ENCODE data around the gene SMTN.
"Not testable (repeated sequence)": the region's sequence is repeated elsewhere in the genome, so short reads cannot be mapped to it uniquely, and the experiment has no call there.

The SMTN gene

GRCh38 chr22:31073545-31074145 is 7.5 kb upstream of the SMTN start:
- not testable (repeated sequence) for DNase-seq

- DNase-seq, result no peak
These were observed 5.2 kb upstream of the SMTN start for GRCh38 chr22:31075961-31076360.

- DNase-seq, result no peak
These were observed 3.4 kb upstream of the SMTN start for GRCh38 chr22:31077681-31078080.

- not testable (repeated sequence) for DNase-seq
These were observed 2.7 kb upstream of the SMTN start for GRCh38 chr22:31078389-31078788.

GRCh38 chr22:31079095-31079642 is 1.9 kb upstream of the SMTN start:
- peak in 1 of 2 experiments; percentile 23 for DNase-seq

DNA sequence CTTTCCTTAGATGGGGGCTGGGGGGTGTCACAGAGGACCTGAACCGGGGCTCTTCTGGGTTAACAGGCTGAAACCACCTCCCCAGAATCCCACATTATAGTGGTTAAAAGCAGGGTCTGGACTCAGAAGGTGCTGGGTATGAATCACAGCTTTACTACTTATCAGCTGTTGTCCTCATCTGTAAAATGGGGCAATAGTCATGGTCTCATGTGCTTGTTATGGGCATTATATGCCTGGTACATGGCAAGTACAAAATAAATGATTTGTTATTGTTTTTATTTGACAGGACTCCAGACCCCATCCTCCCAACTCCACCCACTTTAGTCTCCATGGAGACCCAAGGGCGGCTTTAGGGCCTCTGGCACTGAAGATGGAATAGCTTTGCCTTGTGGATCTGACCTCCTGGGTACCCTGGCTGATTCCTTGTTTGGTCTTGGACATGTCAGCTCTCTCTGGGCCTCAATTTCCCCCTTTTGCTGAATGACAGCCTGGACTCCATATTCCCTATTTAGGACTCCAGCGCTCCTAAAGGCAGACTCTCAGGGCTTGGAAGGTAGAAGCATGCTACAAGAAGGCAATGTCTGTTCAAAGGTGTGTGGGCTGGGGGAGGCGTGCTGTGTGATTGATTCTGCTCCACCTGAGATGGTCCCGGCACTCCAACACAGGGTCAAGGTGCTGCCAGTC is 812 bp upstream of the SMTN start:
- peak in 1 of 2 experiments; percentile 49 for DNase-seq

DNA sequence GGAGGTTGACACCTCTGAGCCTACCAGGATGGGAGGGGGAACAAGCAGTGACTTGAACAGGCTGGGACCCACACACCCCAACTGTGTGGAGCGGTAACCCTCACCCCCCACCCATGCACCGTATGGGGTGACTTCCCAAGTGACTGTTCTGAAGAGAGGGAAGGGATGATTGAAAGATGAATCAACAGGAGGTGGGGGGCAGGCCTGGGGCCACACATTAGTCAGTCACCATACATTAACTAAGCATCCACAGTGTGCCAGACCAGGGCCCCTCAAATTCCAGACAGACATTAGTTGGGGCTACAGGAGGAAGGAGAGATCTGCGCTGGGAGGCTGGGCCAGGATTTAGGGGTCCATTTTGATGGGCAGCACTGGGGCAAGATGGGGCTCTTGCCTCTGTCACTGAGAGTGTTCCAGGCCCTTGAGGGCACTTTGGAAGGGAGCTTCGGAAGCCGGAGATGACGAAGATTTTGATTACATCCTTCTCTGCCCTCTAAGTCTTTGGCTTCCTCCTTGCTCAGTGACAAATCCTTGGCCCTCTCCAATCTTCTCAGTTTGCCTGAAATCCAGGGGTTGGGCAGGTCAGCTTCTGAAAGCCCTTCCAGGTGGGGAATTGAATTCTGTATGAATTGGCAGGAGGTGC is 966 bp downstream of the SMTN start:
- DNase-seq, result no peak

DNA sequence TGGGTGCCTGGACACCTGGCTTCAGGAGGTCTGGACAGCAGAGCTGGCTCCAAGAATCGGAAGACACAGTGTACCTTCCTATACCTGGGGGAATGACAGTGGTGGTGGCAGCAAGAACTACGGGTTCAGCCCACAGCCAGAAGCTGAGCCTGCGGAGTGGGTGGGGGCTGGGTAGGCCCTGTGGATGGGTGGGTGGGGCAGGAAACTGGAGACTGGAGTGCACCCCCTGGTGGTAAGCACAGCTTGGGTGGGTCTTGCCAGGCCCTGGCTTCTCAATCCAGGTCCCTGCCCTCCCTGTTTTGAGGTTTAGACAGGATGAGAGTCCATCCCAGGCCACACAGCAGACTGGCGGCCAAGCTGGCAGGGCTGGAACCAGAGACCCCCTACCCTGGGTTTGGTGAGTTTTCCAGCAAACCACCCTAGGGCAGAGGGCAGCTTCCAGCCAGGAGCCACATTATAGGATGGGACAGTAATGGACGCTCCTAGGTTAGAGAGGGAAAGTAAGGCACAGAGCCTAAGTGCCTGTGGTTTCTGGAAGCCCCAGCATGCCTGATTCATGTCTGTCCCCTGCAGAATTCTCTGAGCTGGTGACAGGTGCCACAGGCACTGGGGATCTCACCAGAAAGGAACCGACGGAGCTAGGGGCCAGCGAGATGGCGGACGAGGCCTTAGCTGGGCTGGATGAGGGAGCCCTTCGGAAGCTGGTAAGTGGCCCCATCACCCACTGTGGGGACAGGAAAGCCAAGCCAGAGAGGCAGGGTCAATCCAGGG is 1.7 kb downstream of the SMTN start:
- peak in 1 of 2 experiments; percentile 70 for DNase-seq

DNA sequence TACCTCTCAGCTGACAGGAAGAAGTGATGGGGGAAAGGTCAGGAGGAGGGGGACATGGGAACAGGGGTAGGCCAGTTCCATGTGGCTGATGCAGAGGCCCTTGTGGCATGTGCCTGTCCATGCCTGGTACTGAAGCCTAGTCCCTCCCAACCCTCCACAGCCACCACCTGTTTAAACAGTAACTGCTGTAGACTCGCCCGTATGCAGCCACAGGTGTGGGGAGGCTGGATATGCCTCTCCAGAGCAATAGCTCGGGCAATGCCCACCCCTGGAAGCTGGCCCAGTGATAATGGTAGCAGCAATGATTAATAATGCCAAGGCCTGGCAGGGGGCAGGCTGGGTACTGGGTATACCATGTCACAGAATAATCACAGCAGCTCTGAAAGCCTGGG is 2.3 kb downstream of the SMTN start:
- DNase-seq, result peak in 1 of 2 experiments; percentile 73

DNA sequence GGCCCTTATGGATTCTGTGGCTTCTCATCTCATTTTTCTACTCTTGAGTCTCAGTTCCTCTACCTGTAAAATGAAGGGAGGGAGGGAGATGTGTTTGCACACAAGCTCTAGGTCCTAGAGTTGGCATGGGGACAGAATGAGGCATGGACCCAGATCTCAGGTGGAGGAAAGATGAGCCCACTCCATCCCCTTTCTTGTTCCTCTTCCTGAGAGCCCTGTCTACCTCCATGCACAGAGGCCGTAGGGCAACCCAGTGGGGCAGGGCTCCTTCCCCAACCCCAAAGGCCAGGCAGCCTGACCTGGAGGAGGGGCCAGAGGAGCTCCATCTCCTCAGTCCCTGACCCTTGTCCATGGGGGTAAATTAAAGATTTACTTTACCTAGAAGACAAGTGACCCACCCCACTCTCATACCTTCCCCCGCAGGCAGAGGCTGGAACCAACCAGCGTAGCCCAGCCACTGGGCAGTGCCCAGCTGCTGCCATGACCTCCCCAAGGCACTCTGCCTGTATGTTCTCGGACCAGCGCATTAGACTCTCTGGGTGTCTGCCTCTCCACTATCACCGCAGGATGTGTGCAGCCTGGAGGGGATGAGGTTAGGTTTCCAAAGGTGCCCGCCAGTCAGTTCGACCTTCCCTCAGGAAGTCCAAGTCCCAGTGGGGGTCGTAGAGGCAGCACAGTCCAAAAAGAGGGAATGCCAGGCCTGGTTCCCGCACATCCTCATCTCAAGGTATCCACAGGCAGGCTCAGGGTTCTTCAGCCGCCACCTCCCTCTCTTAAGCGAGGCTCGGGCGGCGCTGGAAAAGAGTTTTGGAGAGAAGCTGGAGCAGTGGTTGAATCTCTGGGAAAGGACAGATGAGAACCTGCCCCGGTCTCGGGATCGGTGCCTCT is 3.0 kb downstream of the SMTN start:
- peak in 1 of 2 experiments; percentile 74 for DNase-seq

GRCh38 chr22:31084811-31085492 is 3.8 kb downstream of the SMTN start:
- DNase-seq, result peak; percentile 49 to 85

DNA sequence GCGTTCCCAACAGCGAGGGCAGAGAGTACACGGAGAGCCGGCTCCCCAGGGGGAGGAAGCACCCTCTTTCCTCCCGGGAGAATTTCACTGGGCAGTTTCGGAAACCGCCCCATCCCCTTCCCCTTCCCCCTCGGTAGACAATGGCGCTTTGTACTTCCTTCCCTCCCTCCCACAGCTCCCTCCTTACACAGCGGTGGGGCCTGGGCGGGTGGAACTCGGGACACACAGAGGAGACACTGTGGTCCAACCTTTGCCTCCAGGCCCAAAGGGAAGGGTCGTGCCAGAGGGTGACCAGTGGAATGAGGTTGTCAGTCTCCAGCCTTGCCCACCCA is 4.3 kb downstream of the SMTN start:
- DNase-seq, result peak; percentile 70 to 88

DNA sequence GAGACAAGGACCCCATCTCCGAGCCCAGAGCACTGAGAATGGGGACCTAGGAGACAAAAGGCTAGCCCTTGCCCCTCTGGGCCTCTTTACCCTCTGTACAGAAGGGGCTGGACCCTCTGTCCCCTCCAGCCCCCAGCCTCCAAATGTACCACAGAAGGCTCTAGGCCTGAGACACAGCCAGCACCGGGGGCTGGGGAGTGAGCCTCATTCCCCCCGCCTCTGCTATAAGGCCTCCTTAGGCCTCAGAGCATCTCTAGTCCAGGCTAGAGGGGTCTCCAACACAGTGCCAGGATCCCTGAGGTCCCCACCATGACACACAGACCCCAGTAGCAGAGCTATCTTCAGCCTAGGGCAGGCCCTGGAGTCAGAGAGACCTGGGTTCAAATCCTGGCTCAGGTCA is 4.8 kb downstream of the SMTN start:
- DNase-seq, result no peak

GRCh38 chr22:31086703-31087330 is 5.7 kb downstream of the SMTN start:
- DNase-seq, result no peak

- DNase-seq, result no peak
These were observed 6.7 kb downstream of the SMTN start for GRCh38 chr22:31087744-31088215.

- no peak for DNase-seq
These were observed 7.3 kb downstream of the SMTN start for GRCh38 chr22:31088233-31088986.

DNA sequence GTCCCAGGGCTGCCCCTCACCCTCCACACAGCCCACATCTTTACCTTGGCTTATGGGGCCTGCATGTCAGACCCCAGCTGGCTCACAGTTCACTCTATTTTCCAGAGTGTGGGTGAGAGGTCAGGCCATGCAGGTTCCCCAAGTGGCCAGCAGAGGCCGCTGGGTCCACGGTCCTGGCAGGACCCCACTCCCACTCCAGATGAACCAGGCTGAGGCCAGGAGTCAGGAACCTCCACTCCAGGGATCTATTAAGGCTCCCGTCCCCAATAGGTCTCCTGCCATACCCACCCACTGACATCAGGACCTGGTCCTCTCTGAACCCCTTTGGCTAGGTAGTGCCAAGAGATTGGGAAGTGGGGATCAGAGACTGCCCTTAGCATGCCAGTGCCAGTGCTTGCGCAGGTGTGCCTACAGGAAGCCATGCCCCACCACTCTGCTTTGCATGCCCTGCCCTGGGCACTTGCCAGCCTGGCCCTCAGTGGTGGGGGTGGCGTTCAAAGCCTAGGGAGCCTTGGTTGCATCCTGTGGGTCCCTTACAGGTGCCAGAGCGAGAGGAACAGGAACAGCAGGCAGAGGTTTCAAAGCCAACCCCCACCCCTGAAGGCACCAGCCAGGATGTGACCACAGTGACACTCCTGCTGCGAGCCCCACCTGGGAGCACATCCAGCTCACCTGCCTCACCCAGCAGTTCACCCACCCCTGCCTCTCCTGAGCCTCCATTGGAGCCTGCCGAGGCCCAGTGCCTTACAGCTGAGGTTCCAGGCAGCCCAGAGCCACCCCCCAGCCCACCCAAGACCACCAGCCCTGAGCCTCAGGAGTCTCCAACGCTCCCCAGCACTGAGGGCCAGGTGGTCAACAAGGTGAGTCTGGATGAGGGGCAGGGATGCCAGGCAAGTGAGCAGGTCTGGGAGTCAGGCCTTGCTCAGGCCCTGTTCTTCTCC is 8.3 kb downstream of the SMTN start:
- peak; percentile 62 to 83 for DNase-seq

DNA sequence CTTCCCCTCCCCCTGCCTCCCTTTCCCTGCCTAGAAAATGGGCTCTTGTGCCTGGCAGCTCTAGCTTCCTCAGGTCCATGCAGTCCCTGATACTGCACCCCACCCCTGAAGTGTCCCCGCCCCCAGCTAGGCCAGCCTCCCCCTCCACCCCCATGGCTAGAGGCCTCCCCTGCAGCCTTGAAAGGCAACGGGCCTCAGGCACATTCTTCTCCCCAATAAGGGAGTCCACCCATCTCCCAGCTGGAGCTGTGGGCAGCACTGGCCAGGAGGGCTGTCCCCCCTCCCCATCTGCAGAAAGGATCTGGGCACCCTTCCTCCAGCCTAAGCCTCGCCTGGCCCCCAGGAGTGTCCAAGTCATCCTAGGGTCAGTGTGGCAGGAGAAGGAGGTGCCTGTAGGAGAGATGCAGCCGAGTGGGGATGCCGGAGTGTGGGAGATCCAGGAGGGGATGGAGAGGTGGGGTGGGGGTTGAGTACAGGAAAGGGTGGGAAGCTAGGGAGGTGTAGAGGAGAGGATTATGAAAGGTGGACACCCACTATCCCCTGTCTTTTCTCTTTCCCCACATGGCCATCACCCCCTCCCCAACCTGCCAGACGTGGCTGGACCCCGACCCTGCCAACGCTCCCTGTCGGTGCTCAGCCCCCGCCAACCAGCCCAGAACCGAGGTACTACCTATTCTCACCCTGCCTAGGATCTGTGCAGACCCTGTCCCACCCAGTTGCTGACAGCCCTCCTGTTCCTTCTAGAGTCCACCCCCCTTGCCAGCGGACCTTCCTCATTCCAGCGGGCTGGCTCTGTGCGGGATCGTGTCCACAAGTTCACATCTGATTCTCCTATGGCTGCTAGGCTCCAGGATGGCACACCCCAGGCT is 9.3 kb downstream of the SMTN start:
- DNase-seq, result no peak

Measured in NCI-H526 (cell line).